ENCODE results near the gene PLCH2. TPM values are rescaled to one million over a fixed set of nuclear protein-coding genes. Genes with fewer than 3 reads are reported as not detected.
"Not testable (repeated sequence)": the region's sequence is repeated elsewhere in the genome, so short reads cannot be mapped to it uniquely, and the experiment has no call there.

The PLCH2 gene
- total RNA-seq, 2 experiments from 2014 or later = 8.9 to 10.3 TPM

DNA sequence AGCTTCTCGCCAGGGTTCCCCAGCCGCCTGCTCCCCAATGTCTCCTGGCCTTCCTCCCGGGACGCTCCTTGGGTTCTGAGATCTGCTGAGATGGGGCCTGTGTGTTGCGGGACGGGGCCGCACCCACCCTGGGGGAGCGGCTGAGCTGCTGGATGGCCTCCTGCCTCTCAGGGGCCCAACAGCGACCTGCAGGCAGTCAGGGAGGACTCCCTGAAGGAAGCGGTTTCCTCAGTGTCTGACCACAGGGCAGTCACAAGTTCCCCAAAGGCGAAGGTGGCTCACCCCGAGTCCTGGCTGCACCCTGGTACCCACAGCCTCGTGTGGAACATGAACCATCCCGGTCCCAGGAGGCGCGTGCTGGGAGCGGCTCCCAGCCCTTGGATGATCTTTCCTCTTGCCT is 18.6 kb upstream of the PLCH2 start:
- no peak overlapping the region for H3K4me3 Mint-ChIP-seq

DNA sequence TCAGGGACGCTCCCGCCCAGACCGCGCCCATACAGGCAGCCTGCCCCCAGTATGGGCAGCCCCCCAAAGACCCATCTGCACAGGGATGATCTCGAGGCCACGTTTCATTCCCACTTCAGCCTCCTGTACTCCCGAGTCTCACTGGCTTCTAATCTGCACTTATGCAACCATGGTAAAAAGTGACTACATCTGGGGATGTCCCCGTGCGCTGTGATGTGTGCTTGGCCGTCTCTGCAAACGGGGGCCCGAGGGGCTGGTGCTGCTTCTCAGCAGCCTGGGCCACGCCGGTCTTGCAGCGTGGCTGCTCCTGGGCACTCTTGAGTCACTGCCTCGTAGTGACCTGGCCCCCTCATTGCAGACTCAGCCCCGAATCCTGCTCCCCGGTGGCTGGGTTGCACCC is 17.4 kb upstream of the PLCH2 start:
- Mint-ChIP-seq H3K4me1 (ENCODE audit: low read depth) (no peaks in the 10 kb centered on the region), H3K4me3 (no peak overlapping the region), H3K36me3 (no peaks in the 10 kb centered on the region), H3K27ac (no peak overlapping the region), H3K27me3 (no peaks in the 10 kb centered on the region), H3K9me3 (no peaks in the 10 kb centered on the region)
- CTCF ChIA-PET = no interaction called here
- POLR2A ChIA-PET = no interaction called here
- intact Hi-C loops (cut with micrococcal nuclease) = no loop called here
- no peak for DNase-seq

More for the DNA sequence above, 18.6 kb upstream of the PLCH2 start:
- CTCF ChIA-PET = no interaction called here
- POLR2A ChIA-PET = no interaction called here
- Mint-ChIP-seq H3K9me3 (no peaks in the 10 kb centered on the region), H3K27me3 (no peaks in the 10 kb centered on the region), H3K36me3 (no peaks in the 10 kb centered on the region), H3K4me1 (ENCODE audit: low read depth) (no peaks in the 10 kb centered on the region), H3K27ac (no peak overlapping the region)
- DNase-seq = no peak
- intact Hi-C loops (cut with micrococcal nuclease) = no loop called here

DNA sequence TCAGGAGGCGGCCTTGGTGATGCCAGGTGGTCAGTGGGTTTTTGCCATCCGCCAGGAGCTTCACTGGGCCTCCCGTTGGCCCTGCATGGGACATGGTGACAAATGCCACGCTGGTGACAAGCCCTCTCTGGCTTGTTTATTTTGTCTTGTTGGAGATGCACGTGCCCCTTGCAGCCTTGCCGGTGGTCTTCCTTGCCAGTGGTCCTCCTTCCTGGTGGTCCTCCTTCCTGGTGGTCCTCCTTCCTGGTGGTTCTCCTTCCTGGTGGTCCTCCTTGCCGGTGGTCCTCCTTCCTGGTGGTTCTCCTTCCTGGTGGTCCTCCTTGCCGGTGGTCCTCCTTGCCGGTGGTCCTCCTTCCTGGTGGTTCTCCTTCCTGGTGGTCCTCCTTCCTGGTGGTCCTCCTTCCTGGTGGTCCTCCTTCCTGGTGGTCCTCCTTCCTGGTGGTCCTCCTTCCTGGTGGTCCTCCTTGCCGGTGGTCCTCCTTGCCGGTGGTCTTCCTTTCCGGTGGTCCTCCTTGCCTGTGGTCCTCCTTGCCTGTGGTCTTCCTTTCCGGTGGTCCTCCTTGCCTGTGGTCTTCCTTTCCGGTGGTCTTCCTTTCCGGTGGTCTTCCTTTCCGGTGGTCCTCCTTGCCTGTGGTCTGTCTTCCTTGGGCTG is 16.9 kb upstream of the PLCH2 start:
- POLR2A ChIA-PET; H3K4me1 Mint-ChIP-seq (ENCODE audit: low read depth); H3K27me3 Mint-ChIP-seq; intact Hi-C loops (cut with micrococcal nuclease); H3K27ac Mint-ChIP-seq; H3K9me3 Mint-ChIP-seq; DNase-seq; H3K36me3 Mint-ChIP-seq; H3K4me3 Mint-ChIP-seq; CTCF ChIA-PET: not testable (repeated sequence)

DNA sequence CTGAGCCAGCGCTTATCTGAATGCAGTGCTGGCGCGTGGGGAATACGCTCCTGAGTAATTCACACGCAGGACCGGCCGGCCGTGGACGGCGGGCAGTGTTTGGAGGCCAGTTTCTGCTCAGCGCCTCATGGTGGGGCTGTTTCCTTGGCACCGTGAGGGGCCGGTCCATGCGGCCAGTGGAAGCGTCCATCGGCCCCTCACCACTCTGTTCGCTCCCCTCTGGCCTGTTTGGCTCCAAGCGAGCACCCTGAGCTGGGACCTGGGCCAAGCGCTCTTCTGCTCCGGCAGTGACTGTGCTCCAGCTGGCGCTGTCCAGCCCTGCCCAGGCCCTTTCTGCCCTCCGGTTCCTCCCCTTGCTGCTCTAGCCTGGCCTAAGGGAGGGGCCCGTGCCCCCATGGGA is 16.3 kb upstream of the PLCH2 start:
- Mint-ChIP-seq H3K27ac (no peak overlapping the region), H3K4me1 (ENCODE audit: low read depth) (no peaks in the 10 kb centered on the region), H3K4me3 (no peak overlapping the region), H3K27me3 (no peaks in the 10 kb centered on the region), H3K36me3 (no peaks in the 10 kb centered on the region), H3K9me3 (no peaks in the 10 kb centered on the region)
- CTCF ChIA-PET = no interaction called here
- intact Hi-C loops (cut with micrococcal nuclease) = no loop called here
- DNase-seq = no peak
- POLR2A ChIA-PET = no interaction called here

DNA sequence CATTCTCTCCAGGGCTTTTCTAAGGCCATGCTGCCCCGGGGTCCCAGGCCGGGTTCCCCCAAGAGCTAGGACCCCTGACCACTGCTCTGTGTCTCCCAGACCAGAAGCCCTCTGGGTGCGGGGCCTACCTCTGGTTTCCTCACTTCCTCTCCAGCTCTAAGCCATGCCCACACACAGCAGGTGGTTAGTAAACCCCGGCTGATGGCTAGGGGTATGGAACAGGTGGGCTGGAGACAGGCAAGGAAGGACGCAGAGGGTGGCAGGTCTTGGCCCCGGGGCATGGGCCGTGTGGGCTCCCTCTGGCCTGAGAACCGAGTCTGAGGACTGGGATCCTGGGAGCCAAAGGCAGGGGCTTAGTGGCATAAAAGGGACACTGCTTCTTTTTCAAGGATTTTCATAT is 15.9 kb upstream of the PLCH2 start:
- Mint-ChIP-seq H3K4me1 (ENCODE audit: low read depth) (no peaks in the 10 kb centered on the region), H3K4me3 (no peak overlapping the region), H3K9me3 (no peaks in the 10 kb centered on the region), H3K27ac (no peak overlapping the region), H3K36me3 (no peaks in the 10 kb centered on the region), H3K27me3 (no peaks in the 10 kb centered on the region)
- ChIA-PET POLR2A (no interaction called here), CTCF (no interaction called here)
- intact Hi-C loops (cut with micrococcal nuclease) = no loop called here
- DNase-seq = no peak

DNA sequence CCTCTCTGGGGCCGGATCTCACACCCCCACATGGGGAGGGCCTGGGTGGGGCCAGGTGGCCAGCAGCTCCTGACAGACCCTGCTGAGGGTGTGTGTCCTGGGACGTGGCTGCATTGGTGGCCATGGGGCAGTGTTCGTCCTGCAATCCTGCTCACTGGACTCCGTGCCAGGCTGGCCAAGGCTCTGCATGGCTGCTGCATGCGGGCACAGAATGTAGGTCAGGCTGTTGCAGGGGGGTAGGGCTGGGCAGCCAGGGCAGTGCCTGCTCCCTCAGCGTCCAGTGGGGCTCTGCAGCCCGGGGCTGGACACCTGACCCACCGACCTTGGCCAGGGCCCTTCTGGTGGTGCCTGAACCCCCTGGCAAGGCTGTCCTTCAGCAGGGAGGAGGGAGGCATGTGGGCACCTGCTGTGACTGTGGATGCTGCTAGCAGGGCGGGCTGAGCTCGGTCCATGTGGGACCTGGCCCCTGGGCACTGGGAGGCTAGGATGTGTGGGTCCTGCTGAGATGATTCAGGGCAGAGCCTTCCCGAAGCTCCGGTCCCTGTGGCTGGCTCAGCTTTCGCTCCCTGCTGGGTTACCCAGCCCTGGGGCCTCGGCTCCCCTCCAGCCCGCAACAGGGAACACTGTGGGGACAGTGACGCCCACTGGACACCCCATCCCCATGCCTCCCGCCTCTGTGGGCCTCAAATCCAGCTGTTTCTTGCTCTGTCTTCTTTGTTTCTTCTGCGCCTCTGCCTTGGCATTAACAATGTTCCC is 14.9 kb upstream of the PLCH2 start:
- Mint-ChIP-seq H3K9me3 (no peaks in the 10 kb centered on the region), H3K4me1 (ENCODE audit: low read depth) (no peaks in the 10 kb centered on the region), H3K27me3 (no peaks in the 10 kb centered on the region), H3K36me3 (no peaks in the 10 kb centered on the region), H3K4me3 (no peak overlapping the region), H3K27ac (no peak overlapping the region)
- ChIA-PET CTCF (no interaction called here), POLR2A (no interaction called here)
- DNase-seq = no peak
- intact Hi-C loops (cut with micrococcal nuclease) = no loop called here

DNA sequence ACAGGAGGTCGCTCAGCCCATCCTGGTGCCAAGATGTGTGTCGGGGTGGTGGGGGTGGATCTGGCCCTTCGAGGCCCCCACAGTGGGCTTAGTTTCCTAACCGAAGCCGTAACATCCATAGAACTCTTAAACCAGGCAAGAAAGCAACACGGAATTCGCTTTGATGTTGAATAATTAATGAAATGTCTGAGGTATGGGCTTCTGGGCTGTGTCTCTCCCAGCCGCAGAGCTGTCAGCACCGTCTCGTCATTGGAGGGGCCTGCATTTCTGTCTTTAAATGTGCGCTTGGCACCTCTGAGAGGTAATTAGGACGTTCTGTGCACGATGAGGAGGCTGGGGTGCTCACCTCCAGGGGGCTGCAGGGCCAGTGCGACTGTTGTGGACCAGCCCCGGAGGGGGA is 13.3 kb upstream of the PLCH2 start:
- H3K36me3 Mint-ChIP-seq = no peaks in the 10 kb centered on the region
- ChIA-PET POLR2A (no interaction called here), CTCF (no interaction called here)
- H3K27ac Mint-ChIP-seq = no peak overlapping the region
- H3K9me3 Mint-ChIP-seq = no peaks in the 10 kb centered on the region
- DNase-seq = no peak
- no peak overlapping the region for H3K4me3 Mint-ChIP-seq
- H3K27me3 Mint-ChIP-seq = no peaks in the 10 kb centered on the region
- intact Hi-C loops (cut with micrococcal nuclease) = no loop called here
- no peaks in the 10 kb centered on the region for H3K4me1 Mint-ChIP-seq (ENCODE audit: low read depth)

DNA sequence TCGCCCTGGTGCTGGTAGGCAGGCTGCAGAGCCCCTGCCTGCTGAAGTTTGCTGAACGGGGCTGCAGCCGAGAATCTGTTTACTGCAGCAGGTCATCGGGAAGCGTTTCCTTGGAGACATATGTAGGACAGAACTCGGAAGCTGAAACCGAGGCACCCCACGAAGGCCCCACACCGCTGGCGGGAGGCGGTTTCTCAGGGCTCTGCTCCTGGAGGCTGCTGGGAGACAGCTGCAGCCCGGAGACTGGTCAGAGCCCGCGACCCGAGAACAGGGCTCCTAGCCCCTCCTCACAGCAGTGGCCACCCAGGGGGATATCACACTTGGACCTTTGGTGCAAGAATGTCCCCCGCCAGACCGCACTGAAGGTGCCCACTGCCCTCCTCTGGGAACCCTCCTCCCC is 12.7 kb upstream of the PLCH2 start:
- CTCF ChIA-PET = no interaction called here
- H3K27me3 Mint-ChIP-seq = no peaks in the 10 kb centered on the region
- no peak overlapping the region for H3K27ac Mint-ChIP-seq
- intact Hi-C loops (cut with micrococcal nuclease) = no loop called here
- no peaks in the 10 kb centered on the region for H3K4me1 Mint-ChIP-seq (ENCODE audit: low read depth)
- POLR2A ChIA-PET = no interaction called here
- no peak for DNase-seq
- H3K4me3 Mint-ChIP-seq = no peak overlapping the region
- H3K9me3 Mint-ChIP-seq = no peaks in the 10 kb centered on the region
- no peaks in the 10 kb centered on the region for H3K36me3 Mint-ChIP-seq

DNA sequence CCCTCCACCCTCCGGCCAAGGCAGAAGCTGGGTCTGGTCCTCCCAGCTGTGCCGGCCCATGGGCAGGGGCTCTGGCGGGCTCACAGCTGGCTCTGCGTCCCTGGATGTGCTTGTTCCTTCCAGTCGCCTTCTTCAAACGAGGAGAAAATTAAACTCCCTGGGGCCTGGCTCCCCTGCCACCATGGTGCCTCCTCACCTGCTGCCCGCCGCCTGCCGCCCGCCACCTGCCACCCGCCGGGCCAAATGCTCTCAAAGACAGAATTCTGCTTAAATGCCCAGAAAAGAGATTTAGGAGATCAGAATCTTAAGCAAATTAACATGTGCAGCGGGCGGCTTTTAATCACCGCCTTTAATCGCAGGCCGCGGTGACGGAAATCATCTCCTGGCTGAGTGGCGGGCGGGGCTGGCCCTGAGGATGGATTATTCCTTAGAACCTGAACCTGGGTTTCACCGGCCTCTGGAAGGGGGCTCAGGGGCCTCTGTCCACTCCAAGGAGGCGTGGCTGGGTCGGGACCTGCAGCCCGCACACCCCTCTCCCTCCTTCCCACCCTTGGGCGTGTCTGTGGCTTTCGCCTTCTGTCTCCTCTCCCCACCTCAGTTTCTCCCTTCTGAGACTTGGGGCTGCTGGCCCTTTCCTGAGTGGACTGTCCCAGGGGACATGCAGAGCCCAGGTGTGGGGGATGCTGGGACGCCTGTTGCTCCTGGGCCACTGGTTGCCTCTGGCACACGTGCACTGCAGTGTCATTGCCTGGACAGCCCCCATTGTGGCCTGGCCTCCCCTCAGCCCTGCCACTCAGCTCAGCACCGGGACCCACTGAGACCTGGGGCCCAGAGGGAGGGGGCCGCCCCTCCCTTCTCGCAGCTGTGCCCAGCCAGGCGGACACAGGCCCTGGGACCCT is 10.5 kb upstream of the PLCH2 start:
- CTCF ChIA-PET = no interaction called here
- no peaks in the 10 kb centered on the region for H3K4me1 Mint-ChIP-seq (ENCODE audit: low read depth)
- no peaks in the 10 kb centered on the region for H3K36me3 Mint-ChIP-seq
- POLR2A ChIA-PET = no interaction called here
- intact Hi-C loops (cut with micrococcal nuclease) = no loop called here
- DNase-seq = no peak
- H3K4me3 Mint-ChIP-seq = no peak overlapping the region
- no peaks in the 10 kb centered on the region for H3K27me3 Mint-ChIP-seq
- H3K27ac Mint-ChIP-seq = no peak overlapping the region
- H3K9me3 Mint-ChIP-seq = no peaks in the 10 kb centered on the region

DNA sequence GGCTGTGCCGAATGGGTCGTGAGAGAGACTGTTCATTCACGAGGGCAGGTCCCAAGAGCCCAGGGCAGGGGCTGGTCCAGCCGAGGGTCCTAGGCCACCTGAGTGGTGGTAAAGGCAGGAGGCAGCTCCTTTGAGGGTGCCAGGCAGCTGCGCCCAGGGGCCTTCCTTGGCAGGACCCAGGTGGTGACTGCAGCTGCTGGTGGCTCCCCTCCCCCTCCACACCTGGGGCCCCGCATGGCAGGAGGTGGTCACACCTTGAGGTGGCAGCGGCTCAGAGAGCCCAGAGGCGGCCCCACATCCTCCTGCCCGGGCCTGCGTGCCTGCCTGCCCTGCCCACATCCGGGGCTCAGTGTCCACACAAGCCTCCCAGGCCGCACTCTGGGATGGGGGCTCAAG is 9.8 kb upstream of the PLCH2 start:
- no peak for DNase-seq
- Mint-ChIP-seq H3K4me3 (no peak overlapping the region), H3K9me3 (no peaks in the 10 kb centered on the region), H3K27me3 (no peaks in the 10 kb centered on the region), H3K36me3 (no peaks in the 10 kb centered on the region), H3K4me1 (ENCODE audit: low read depth) (no peaks in the 10 kb centered on the region), H3K27ac (no peak overlapping the region)
- intact Hi-C loops (cut with micrococcal nuclease) = no loop called here
- ChIA-PET POLR2A (no interaction called here), CTCF (no interaction called here)

DNA sequence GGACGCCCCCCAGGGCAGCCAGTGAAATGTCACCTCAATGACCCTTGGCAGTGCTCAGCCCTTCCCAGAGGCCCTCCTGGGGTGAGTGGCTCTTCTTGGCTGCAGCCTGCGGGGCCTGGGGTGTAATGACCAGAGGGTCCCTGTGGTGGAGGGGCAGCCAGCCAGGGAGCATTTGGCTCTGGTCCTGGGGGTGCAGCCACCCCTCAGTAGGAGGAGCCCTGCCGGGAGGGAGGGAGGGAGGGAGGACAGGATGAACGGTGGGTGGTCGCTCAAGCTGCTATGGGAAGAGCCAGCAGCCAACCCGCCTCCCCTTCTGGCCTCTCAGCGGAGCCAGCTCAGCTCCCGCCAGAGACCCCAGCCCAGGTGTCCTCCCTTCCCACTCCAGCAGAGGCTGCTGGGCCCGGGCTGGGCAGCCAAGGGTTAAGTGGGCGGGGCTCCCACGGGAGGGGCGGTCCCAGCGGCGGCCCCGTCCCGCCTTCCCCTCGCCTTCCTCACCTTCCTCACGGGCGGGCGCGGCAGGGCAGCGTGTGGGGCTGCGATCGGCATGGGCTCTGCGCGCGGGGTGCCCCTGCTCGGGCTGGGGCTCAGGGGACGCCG is 9.0 kb upstream of the PLCH2 start:
- intact Hi-C loops (cut with micrococcal nuclease) = no loop called here
- Mint-ChIP-seq H3K36me3 (no peaks in the 10 kb centered on the region), H3K9me3 (no peaks in the 10 kb centered on the region), H3K27me3 (no peaks in the 10 kb centered on the region), H3K27ac (no peak overlapping the region), H3K4me3 (no peak overlapping the region), H3K4me1 (ENCODE audit: low read depth) (no peaks in the 10 kb centered on the region)
- CTCF ChIA-PET = no interaction called here
- DNase-seq = peak; percentile 26
- POLR2A ChIA-PET = no interaction called here

DNA sequence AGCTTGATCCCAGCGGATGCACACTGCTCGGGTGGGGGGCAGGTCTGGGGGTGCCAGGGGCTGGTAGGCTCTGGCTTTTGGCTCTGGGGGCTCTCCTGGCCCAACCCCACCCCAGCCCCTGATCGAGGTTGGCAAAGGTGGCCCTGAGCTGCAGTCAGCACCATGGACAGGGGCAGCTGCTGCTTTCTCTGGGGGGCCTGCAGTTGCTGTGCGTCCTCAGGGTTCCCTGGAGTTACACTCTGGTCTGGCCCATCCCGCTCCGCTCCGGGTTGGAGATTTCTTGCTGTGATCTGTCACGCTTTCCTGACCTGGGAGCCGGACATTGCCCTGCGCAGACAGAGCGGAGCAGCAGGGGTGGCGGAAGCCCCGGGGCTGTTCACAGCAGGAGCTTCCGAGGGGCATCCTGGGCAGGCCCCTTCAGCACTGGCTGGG is 8.0 kb upstream of the PLCH2 start:
- POLR2A ChIA-PET = no interaction called here
- Mint-ChIP-seq H3K36me3 (no peaks in the 10 kb centered on the region), H3K4me1 (ENCODE audit: low read depth) (no peaks in the 10 kb centered on the region), H3K4me3 (no peak overlapping the region), H3K9me3 (no peaks in the 10 kb centered on the region), H3K27ac (no peak overlapping the region), H3K27me3 (no peaks in the 10 kb centered on the region)
- DNase-seq = peak; percentile 45
- intact Hi-C loops (cut with micrococcal nuclease) = no loop called here
- CTCF ChIA-PET = no interaction called here

Measured in activated CD4-positive, alpha-beta memory T cell treated with anti-CD3 and anti-CD28 coated beads for 36 hours (primary cell).